ENCODE data around the gene GAB4.

DNA sequence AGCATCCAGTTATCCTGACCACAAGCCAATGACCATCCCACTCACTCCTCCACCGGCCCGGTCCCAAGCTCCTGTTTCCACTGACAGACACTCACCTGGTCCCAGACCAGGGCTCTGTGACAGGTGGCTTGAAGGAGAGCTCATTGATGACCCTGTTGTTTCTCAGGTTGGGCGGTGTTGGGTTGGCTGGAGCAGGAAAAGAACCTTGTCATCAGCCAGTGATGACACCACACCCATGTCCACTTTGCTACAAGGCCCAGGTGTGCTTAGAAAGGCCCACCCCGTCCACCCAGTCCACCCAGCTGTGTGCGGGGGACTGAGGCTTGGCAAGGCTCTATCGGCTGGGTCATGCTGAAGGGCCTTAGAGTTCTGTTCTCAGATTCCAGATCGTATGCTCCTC lies 42.9 kb downstream of the GAB4 start:
- TF ChIP-seq POLR2A (IDR thresholded peaks at IDR 0.05; ENCODE audit: low read depth, low read length), result no peak
- TF ChIP-seq TAF1 (IDR thresholded peaks at IDR 0.05; ENCODE audit: borderline replicate concordance, low read depth, low read length), result no peak

All from GM12892 (cell line).